OCI-LY1 (cell line): Measurements from ENCODE around the gene DOCK2.

Experiments
- EZH2 ChIP-seq: fragments of 200-600 bp; sonication (generic), shearing (Covaris generic); IDR thresholded peaks from 2 replicates; pipeline ENCODE4 v1.8.0; 2017; ENCODE audit warnings: borderline replicate concordance, mixed run types, mild to moderate bottlenecking, antibody characterized with exemption, low read length, moderate library complexity, mixed read lengths
- TF ChIP-seq, protein P1 (sequence below): fragments of 200-600 bp; sonication (generic), shearing (Covaris generic); IDR thresholded peaks from 2 replicates; pipeline ENCODE4 v1.5.1; 2017; ENCODE audit warnings: mild to moderate bottlenecking, antibody characterized with exemption, low read length, moderate library complexity, mixed read lengths

DNA sequence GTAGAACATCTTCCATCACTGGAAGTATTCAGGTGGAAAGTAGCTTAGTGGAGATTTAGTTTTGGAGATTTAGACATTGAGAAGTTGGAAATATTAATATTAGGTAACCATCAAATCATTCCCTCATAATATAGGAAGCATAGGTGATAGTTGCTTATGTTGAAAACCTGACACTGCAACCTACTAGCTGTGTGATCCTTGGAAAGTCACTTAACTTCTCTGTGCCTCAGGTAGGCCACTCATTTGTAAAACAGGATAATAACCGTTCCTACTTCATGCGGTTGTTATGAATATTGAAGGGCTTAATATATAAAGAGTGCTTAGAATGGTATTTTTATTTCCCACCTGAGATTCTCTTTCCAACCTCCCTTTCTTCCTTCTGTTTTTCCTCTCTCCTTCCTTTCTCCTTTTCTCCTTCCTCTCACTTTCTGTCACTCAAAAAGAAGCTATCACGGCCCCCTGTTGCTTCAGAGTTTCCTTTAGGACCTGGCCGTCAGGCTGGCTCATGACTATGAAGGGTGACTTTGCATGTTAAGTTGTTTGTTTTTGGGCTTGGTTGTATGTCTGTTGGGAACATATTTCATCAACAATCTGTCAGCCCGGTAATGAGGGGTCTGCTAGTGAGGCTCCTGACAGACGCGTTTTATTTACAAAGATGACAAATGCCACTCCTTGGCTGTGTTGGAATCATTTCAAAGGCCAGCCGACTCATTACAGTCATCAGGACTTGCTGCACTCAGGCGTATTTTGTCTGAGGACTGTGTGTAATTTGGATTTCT, 31.0 kb downstream of the DOCK2 start:
- TF ChIP-seq, protein P1, sequence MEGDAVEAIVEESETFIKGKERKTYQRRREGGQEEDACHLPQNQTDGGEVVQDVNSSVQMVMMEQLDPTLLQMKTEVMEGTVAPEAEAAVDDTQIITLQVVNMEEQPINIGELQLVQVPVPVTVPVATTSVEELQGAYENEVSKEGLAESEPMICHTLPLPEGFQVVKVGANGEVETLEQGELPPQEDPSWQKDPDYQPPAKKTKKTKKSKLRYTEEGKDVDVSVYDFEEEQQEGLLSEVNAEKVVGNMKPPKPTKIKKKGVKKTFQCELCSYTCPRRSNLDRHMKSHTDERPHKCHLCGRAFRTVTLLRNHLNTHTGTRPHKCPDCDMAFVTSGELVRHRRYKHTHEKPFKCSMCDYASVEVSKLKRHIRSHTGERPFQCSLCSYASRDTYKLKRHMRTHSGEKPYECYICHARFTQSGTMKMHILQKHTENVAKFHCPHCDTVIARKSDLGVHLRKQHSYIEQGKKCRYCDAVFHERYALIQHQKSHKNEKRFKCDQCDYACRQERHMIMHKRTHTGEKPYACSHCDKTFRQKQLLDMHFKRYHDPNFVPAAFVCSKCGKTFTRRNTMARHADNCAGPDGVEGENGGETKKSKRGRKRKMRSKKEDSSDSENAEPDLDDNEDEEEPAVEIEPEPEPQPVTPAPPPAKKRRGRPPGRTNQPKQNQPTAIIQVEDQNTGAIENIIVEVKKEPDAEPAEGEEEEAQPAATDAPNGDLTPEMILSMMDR = no peak
- TF ChIP-seq EZH2 = no peak
